ENCODE results near the gene NPAT.

Gene NPAT

GRCh38 chr11:108241330-108242037, 19.0 kb upstream of the NPAT start:
- H3K4me3 ChIP-seq (ENCODE audit: low read depth, low read length), result no peak overlapping the region
- TF ChIP-seq, protein P1, sequence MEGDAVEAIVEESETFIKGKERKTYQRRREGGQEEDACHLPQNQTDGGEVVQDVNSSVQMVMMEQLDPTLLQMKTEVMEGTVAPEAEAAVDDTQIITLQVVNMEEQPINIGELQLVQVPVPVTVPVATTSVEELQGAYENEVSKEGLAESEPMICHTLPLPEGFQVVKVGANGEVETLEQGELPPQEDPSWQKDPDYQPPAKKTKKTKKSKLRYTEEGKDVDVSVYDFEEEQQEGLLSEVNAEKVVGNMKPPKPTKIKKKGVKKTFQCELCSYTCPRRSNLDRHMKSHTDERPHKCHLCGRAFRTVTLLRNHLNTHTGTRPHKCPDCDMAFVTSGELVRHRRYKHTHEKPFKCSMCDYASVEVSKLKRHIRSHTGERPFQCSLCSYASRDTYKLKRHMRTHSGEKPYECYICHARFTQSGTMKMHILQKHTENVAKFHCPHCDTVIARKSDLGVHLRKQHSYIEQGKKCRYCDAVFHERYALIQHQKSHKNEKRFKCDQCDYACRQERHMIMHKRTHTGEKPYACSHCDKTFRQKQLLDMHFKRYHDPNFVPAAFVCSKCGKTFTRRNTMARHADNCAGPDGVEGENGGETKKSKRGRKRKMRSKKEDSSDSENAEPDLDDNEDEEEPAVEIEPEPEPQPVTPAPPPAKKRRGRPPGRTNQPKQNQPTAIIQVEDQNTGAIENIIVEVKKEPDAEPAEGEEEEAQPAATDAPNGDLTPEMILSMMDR (IDR thresholded peaks at IDR 0.05; ENCODE audit: low read depth, low read length, missing control alignments), result no peak
- no peak for DNase-seq (ENCODE audit: low read depth)

DNA sequence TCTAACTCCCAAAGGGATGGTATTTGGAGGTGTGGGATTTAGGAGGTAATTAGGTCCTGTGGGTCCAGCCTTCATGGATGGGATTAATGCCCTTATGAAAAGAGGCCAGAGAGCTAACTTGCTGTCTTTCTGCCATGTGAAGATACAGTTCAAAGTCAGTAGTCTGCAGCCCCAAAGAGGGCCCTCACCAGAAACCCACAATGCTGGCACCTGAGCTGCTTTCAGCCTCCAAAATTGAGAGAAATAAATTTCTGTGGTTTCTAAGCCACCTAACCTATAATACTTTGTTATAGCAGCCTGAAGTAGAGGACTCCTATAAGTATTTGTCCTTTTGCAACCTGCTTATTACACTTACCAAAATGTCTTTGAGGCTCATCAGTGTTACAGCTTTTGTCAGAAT, 16.6 kb upstream of the NPAT start:
- no peak for DNase-seq (ENCODE audit: low read depth)
- TF ChIP-seq, protein P1 (IDR thresholded peaks at IDR 0.05; ENCODE audit: low read depth, low read length, missing control alignments), result no peak
- no peak overlapping the region for H3K4me3 ChIP-seq (ENCODE audit: low read depth, low read length)

DNA sequence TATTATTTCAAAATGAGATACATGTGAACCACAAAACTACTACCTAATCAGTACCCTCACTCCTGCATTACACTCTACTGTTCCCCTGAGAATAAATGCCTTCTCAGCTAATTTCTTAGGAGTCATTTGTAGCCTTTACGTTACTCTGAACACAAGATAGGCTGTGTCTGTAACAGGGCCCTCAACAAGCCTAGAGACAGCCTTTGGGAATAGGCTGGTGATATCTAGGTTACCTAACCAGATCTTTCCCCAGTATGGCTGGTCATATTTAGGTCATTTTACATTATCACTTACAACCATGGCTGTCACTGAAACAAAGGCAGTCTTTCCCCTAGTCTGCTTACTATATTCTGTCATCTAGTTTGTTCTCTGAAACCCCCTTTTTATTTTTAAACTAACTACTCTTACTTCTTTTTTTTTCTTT, 14.6 kb upstream of the NPAT start:
- no peak for DNase-seq (ENCODE audit: low read depth)
- TF ChIP-seq, protein P1 (IDR thresholded peaks at IDR 0.05; ENCODE audit: low read depth, low read length, missing control alignments), result no peak
- H3K4me3 ChIP-seq (ENCODE audit: low read depth, low read length), result no peak overlapping the region; the same call in 1 of the 2 replicates

GRCh38 chr11:108235633-108236032, 13.2 kb upstream of the NPAT start:
- no peak for DNase-seq (ENCODE audit: low read depth)
- no peak overlapping the region for H3K4me3 ChIP-seq (ENCODE audit: low read depth, low read length)
- TF ChIP-seq, protein P1 (IDR thresholded peaks at IDR 0.05; ENCODE audit: low read depth, low read length, missing control alignments), result no peak

DNA sequence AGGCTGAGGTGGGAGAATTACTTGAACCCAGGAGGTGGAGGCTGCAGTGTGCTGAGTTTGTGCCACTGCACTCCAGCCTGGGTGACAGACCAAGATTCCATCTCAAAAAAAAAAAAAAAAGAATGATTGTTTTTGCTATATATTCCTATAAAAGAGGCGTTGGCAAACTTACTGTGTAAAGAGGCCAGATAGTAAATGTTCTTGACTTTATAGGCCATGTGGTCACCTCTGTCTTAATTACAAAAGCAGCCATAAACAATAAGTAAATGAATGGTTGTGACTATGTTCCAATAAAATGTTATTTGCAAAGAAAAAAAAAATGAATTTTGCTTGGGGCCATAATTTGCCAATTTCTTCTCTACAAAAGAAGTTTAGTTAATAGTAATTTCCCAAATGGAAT, 12.8 kb upstream of the NPAT start:
- TF ChIP-seq, protein P1 (IDR thresholded peaks at IDR 0.05; ENCODE audit: low read depth, low read length, missing control alignments), result no peak
- no peak for DNase-seq (ENCODE audit: low read depth)
- H3K4me3 ChIP-seq (ENCODE audit: low read depth, low read length), result no peak overlapping the region

GRCh38 chr11:108233277-108233945, 11.0 kb upstream of the NPAT start:
- DNase-seq (ENCODE audit: low read depth), result no peak

More at GRCh38 chr11:108233277-108233945, 11.0 kb upstream of the NPAT start:
- TF ChIP-seq, protein P1 (IDR thresholded peaks at IDR 0.05; ENCODE audit: low read depth, low read length, missing control alignments), result no peak
- no peak overlapping the region for H3K4me3 ChIP-seq (ENCODE audit: low read depth, low read length)

Data from GM12864 (cell line).